SK-N-MC (cell line): ENCODE measurements around the gene BRICD5.

Source experiments
- EZH2 ChIP-seq: fragments of 200-600 bp; sonication (generic); IDR thresholded peaks from one replicate; pipeline ENCODE4 v1.6.1; 2017; ENCODE audit warnings: antibody characterized with exemption
- FOXP2 ChIP-seq: optimal IDR thresholded peaks from 2 replicates; pipeline ENCODE3; 2011; ENCODE audit warnings: mild to moderate bottlenecking, moderate library complexity; ENCODE audit not compliant: insufficient read depth; ENCODE audit errors: extremely low read length, control extremely low read depth
- POLR2AphosphoS5 ChIP-seq: IDR thresholded peaks from 2 replicates; pipeline ENCODE4 v1.6.1; 2012; ENCODE audit warnings: mild to moderate bottlenecking, low read depth, low read length, borderline replicate concordance

GRCh38 chr16:2244301-2244700 is 33.6 kb upstream of the BRICD5 start:
- TF ChIP-seq POLR2AphosphoS5 (no peak), FOXP2 (no peak), EZH2 (no peak)
